Measurements from ENCODE around the gene PNCK. TPM values are rescaled to one million over a fixed set of nuclear protein-coding genes. Genes with fewer than 3 reads are reported as not detected.

Gene PNCK
- total and polyA plus RNA-seq, 2 of the 13 experiments (the other 11 are each of a cell fraction or from before 2014, with no cell fraction given), result 33.1 TPM; not detected in 1

DNA sequence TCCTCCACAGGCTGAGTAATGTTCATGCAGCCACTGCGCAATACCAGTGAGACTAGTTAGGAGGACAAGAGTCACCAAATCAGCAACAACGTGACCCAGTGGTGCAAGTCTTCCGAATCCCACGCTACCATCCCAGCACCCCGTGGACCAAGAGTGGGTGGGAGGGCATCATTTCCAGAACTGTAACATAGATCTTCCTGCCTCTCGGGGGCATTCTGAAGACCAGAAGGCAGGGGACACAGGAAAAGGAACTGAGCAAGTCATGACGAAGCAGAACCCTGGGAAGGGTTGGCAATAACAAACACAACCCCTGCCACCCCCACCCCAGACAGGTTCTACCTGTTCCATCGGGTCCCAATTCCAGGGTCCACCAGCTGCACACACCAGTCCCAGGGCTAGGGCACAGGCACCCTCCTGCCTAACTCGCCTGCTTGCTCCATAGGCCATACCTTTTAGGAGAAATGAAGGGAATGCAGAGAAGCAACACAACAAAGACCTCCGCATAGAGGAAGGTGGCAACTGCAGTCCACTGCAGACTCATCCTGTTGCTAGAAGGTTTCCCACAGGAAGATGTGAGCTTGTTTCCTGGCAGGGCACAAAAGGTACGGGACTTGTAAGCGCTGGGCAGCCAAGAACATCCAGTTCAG is 49.2 kb upstream of the PNCK start:
- Histone ChIP-seq H3K79me2 (ENCODE audit: insufficient read depth, low read length) (peaks cover 51% of the 10 kb centered on the region), H3K9ac (ENCODE audit: insufficient read depth, low read depth, low read length) (peak overlapping the region; percentile 82), H3K36me3 (replicated peaks in 1 of 2; ENCODE audit: control insufficient read depth in 1 of 2, insufficient read depth in 2 of 2, low read length in 2 of 2) (peaks cover 4 to 16% of the 10 kb centered on the region in 2 experiments; a peak in 4 of 5 replicates), H2AFZ (ENCODE audit: low read length) (no peak overlapping the region), H3K4me2 (ENCODE audit: low read depth, low read length) (peak overlapping the region; percentile 92), H3K27ac (ENCODE audit: extremely low read length, insufficient read depth, low read length) (peak overlapping the region; percentile 92), H4K20me1 (ENCODE audit: insufficient read depth, low read length) (peaks cover 29% of the 10 kb centered on the region; the same call in 1 of the 2 replicates), H3K27me3 (ENCODE audit: control insufficient read depth in 1 of 2, insufficient read depth in 2 of 2, low read length in 2 of 2) (no peaks in the 10 kb centered on the region), H3K4me1 (ENCODE audit: insufficient read depth, low read length) (peaks cover 42% of the 10 kb centered on the region), H3K9me3 (ENCODE audit: low read length) (no peaks in the 10 kb centered on the region), H3K4me3 (replicated peaks in 1 of 3; ENCODE audit: insufficient read depth in 1 of 3, low read depth in 2 of 3, low read length in 3 of 3) (peak overlapping the region; percentile 49 to 74 (median 60); a peak in 5 of 6 replicates)
- POLR2A ChIA-PET, result interaction anchor here (1.4 kb wide), 1 partner anchor 14 kb away, joined by 3 read pairs; no protein-coding TSS in a partner anchor
- 40% methylated on average over 5 of the region's 12 CpGs for WGBS (ENCODE audit: low lambda C conversion rate)
- DNase-seq (ENCODE audit: low spot score) (no peak), ATAC-seq (no peak), FAIRE-seq (no peak)
- CTCF ChIA-PET (ENCODE audit: low intra/inter-chr PET ratio, low total read pairs), result no interaction called here
- in situ Hi-C loops (cut with HindIII; ENCODE audit: extremely low pct_ligation_motif_present, low pct_unique_long_range_greater_than_20kb), result no loop called here
- intact Hi-C loops (cut with micrococcal nuclease; ENCODE audit: unreplicated experiment), result no loop called here
- BruUV-seq (replicated peaks), result no TSS peak
- TF ChIP-seq HNRNPUL1 (IDR thresholded peaks at IDR 0.05; ENCODE audit: low read depth, low read length) (no peak), SMARCE1 (IDR thresholded peaks at IDR 0.05; ENCODE audit: borderline replicate concordance) (no peak), STAG1 (CRISPR knock-in tag; IDR thresholded peaks at IDR 0.05) (no peak), ZNF317 (CRISPR knock-in tag; IDR thresholded peaks at IDR 0.05) (no peak), CCDC6 (CRISPR knock-in tag; IDR thresholded peaks at IDR 0.05) (peak; percentile 16; the same call in 1 of the 2 replicates), SIN3B (IDR thresholded peaks at IDR 0.05; ENCODE audit: low read length) (no peak), RNF2 (conservative IDR thresholded peaks at IDR 0.05; ENCODE audit: low read depth) (no peak), RBM39 (IDR thresholded peaks at IDR 0.05; ENCODE audit: low read depth, low read length, poor library complexity, severe bottlenecking) (no peak), ZNF547 (CRISPR knock-in tag; IDR thresholded peaks at IDR 0.05) (no peak), ESRRA (CRISPR knock-in tag; IDR thresholded peaks at IDR 0.05; ENCODE audit: low read depth) (no peak), ZNF883 (CRISPR knock-in tag; IDR thresholded peaks at IDR 0.05; ENCODE audit: not compliant biosample characterization) (no peak), ZNF800 (CRISPR knock-in tag; IDR thresholded peaks at IDR 0.05) (no peak), ATRX (CRISPR knock-in tag; IDR thresholded peaks at IDR 0.05; ENCODE audit: borderline replicate concordance) (no peak), CEBPB (IDR thresholded peaks at IDR 0.05; ENCODE audit: borderline replicate concordance, low read depth, low read length) (peak; percentile 6; the same call in 1 of the 2 replicates)
- TF ChIP-seq, protein P1, sequence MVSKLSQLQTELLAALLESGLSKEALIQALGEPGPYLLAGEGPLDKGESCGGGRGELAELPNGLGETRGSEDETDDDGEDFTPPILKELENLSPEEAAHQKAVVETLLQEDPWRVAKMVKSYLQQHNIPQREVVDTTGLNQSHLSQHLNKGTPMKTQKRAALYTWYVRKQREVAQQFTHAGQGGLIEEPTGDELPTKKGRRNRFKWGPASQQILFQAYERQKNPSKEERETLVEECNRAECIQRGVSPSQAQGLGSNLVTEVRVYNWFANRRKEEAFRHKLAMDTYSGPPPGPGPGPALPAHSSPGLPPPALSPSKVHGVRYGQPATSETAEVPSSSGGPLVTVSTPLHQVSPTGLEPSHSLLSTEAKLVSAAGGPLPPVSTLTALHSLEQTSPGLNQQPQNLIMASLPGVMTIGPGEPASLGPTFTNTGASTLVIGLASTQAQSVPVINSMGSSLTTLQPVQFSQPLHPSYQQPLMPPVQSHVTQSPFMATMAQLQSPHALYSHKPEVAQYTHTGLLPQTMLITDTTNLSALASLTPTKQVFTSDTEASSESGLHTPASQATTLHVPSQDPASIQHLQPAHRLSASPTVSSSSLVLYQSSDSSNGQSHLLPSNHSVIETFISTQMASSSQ (IDR thresholded peaks at IDR 0.05; ENCODE audit: low read depth), result no peak
- TF ChIP-seq, protein P1 (CRISPR knock-in tag; IDR thresholded peaks at IDR 0.05; ENCODE audit: borderline replicate concordance), result 0 out of 2 replicates have a peak, but pooled peaks have one; percentile 31
- TF ChIP-seq, protein P2, sequence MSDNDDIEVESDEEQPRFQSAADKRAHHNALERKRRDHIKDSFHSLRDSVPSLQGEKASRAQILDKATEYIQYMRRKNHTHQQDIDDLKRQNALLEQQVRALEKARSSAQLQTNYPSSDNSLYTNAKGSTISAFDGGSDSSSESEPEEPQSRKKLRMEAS (IDR thresholded peaks at IDR 0.05), result no peak

Data from HepG2 (cell line).